Erythroblast (primary cell): Measurements from ENCODE around the gene VBP1.
A peak's percentile ranks its signal among the peaks of the same experiment; 100 is the strongest.

Experiments used
- GATA1 ChIP-seq: IDR thresholded peaks from 2 replicates; pipeline ENCODE4 v1.6.1; 2011; ENCODE audit warnings: low read depth, mild to moderate bottlenecking, control low read depth, low read length, moderate library complexity
- POLR2A ChIP-seq: IDR thresholded peaks from 2 replicates; pipeline ENCODE4 v1.6.1; 2011; ENCODE audit warnings: mild to moderate bottlenecking, low read length

GRCh38 chrX:155216179-155216939 is at the start of gene VBP1:
- TF ChIP-seq POLR2A, result peak; percentile 83
- no peak for TF ChIP-seq GATA1
